Measurements from ENCODE around the gene RORB. TPM values are rescaled to one million over a fixed set of nuclear protein-coding genes. Genes with fewer than 3 reads are reported as not detected.

RORB gene
- total RNA-seq, 1 donor from 2014 or later, result 3.4 TPM

GRCh38 chr9:74595286-74595685 is 98.2 kb downstream of the RORB start:
- ATAC-seq (no peak), DNase-seq (no peak)
- no peak for TF ChIP-seq CTCF (IDR thresholded peaks at IDR 0.05)
- Histone ChIP-seq H3K27me3 (ENCODE audit: low read depth) (no peaks in the 10 kb centered on the region), H3K4me1 (no peaks in the 10 kb centered on the region), H3K36me3 (no peaks in the 10 kb centered on the region), H3K9me3 (no peaks in the 10 kb centered on the region), H3K27ac (no peak overlapping the region), H3K4me3 (no peak overlapping the region)
- intact Hi-C loops (cut with DNase I), result no loop called here

GRCh38 chr9:74598874-74599273 is 101.7 kb downstream of the RORB start:
- no peak for DNase-seq

GRCh38 chr9:74609671-74610405 is 112.7 kb downstream of the RORB start:
- Histone ChIP-seq H3K27ac (no peak overlapping the region), H3K36me3 (no peaks in the 10 kb centered on the region), H3K27me3 (ENCODE audit: low read depth) (no peaks in the 10 kb centered on the region), H3K4me3 (no peak overlapping the region), H3K9me3 (no peaks in the 10 kb centered on the region), H3K4me1 (no peaks in the 10 kb centered on the region)
- ATAC-seq, result no peak
- no peak for DNase-seq
- no peak for TF ChIP-seq CTCF (IDR thresholded peaks at IDR 0.05)
- intact Hi-C loops (cut with DNase I), result no loop called here

More at GRCh38 chr9:74598874-74599273, 101.7 kb downstream of the RORB start:
- Histone ChIP-seq H3K4me3 (no peak overlapping the region), H3K27ac (no peak overlapping the region), H3K9me3 (no peaks in the 10 kb centered on the region), H3K36me3 (no peaks in the 10 kb centered on the region), H3K4me1 (no peaks in the 10 kb centered on the region), H3K27me3 (ENCODE audit: low read depth) (no peaks in the 10 kb centered on the region)
- intact Hi-C loops (cut with DNase I), result no loop called here
- TF ChIP-seq CTCF (IDR thresholded peaks at IDR 0.05), result no peak
- no peak for ATAC-seq

- no peak for TF ChIP-seq CTCF (IDR thresholded peaks at IDR 0.05)
Observed at GRCh38 chr9:74610523-74611061, 113.5 kb downstream of the RORB start.

GRCh38 chr9:74630228-74630627 is 133.1 kb downstream of the RORB start:
- no peak for TF ChIP-seq CTCF (IDR thresholded peaks at IDR 0.05)
- Histone ChIP-seq H3K27me3 (ENCODE audit: low read depth) (no peaks in the 10 kb centered on the region), H3K4me1 (no peaks in the 10 kb centered on the region), H3K4me3 (no peak overlapping the region), H3K27ac (no peak overlapping the region), H3K9me3 (no peaks in the 10 kb centered on the region), H3K36me3 (no peaks in the 10 kb centered on the region)
- DNase-seq, result no peak
- ATAC-seq, result no peak
- intact Hi-C loops (cut with DNase I), result no loop called here

More at GRCh38 chr9:74610523-74611061, 113.5 kb downstream of the RORB start:
- intact Hi-C loops (cut with DNase I), result no loop called here
- H3K4me1 ChIP-seq, result no peaks in the 10 kb centered on the region
- ATAC-seq (no peak), DNase-seq (no peak)
- H3K4me3 ChIP-seq, result no peak overlapping the region
- no peaks in the 10 kb centered on the region for H3K36me3 ChIP-seq
- H3K27ac ChIP-seq, result no peak overlapping the region
- no peaks in the 10 kb centered on the region for H3K9me3 ChIP-seq
- H3K27me3 ChIP-seq (ENCODE audit: low read depth), result no peaks in the 10 kb centered on the region
